GM12878 (cell line): ENCODE data around the gene NKAP. TPM values are rescaled to one million over a fixed set of nuclear protein-coding genes. Genes with fewer than 3 reads are reported as not detected.

ENCODE experiments used
- ATAC-seq: fragments of 200-7000 bp; cut with Tn5 transposase; 3 replicates; pipeline ENCODE4 v1.9.1; 2020; ENCODE audit warnings: mild to moderate bottlenecking, moderate library complexity
- BruUV-seq: library from RNA; stranded (reverse); fragments of 400-500 nt; replicated peaks from 2 replicates; lab custom pipeline; 2021; lab: Mats Ljungman, UMichigan
- CTCF ChIA-PET: fragments of 300-600 bp; sonication (Branson Sonifier 250); formaldehyde crosslinking; extraction: SDS; loops from one replicate; lab custom pipeline; 2021; ENCODE audit warnings: inconsistent platforms; lab: Yijun Ruan, JAX
- POLR2A ChIA-PET: fragments of 350-600 bp; formaldehyde crosslinking; extraction: SDS; loops from one replicate; lab custom pipeline; 2021; ENCODE audit warnings: inconsistent platforms; lab: Charles Lee
- RAD21 ChIA-PET: fragments of 300-600 bp; sonication (Branson Sonifier 250); formaldehyde crosslinking; loops from one replicate; lab custom pipeline; 2023; ENCODE audit warnings: antibody characterized with exemption; ENCODE audit not compliant: unreplicated experiment; lab: Charles Lee
- SMC1A ChIA-PET: fragments of 300-600 bp; sonication (Branson Sonifier 250); formaldehyde crosslinking; loops from one replicate; lab custom pipeline; 2023; ENCODE audit not compliant: unreplicated experiment, uncharacterized antibody; lab: Charles Lee
- DNase-seq: peaks from one replicate; pipeline ENCODE4 v3.0.0-alpha.2; 2011; ENCODE audit warnings: low read depth, low spot score
- FAIRE-seq: peaks from 3 replicates; lab custom pipeline; 2011; peaks lifted over from hg19 to GRCh38; lab: Jason Lieb, UNC
- H2AFZ ChIP-seq: 2 replicates; pipeline ENCODE4 v1.6.0; 2011; ENCODE audit warnings: low read depth, low read length, control low read depth; ENCODE audit not compliant: control insufficient read depth
- H3K27ac ChIP-seq: 2 replicates; pipeline ENCODE4 v1.5.1; 2011; ENCODE audit warnings: control low read depth; ENCODE audit not compliant: control insufficient read depth, insufficient read depth
- H3K27me3 ChIP-seq, 2 experiments: replicated peaks in 1 of 2; 2 replicates each; pipeline versions ENCODE4 v1.6.0 to v1.6.1; 2011; ENCODE audit warnings: low read length in 1 of 2; ENCODE audit not compliant: control insufficient read depth in 2 of 2, insufficient read depth in 2 of 2
- H3K36me3 ChIP-seq, 2 experiments: 2 replicates each; pipeline ENCODE4 v1.5.1; 2011; ENCODE audit warnings: low read length in 1 of 2; ENCODE audit not compliant: control insufficient read depth in 2 of 2, insufficient read depth in 2 of 2
- H3K4me1 ChIP-seq: 2 replicates; pipeline ENCODE4 v1.6.1; 2011; ENCODE audit warnings: mild to moderate bottlenecking, low read length, moderate library complexity, mixed read lengths; ENCODE audit not compliant: control insufficient read depth, insufficient read depth
- H3K4me2 ChIP-seq: 2 replicates; pipeline ENCODE4 v1.6.0; 2011; ENCODE audit warnings: control low read depth; ENCODE audit not compliant: control insufficient read depth, insufficient read depth
- H3K4me3 ChIP-seq: fragments of 200-600 bp; sonication (generic); 2 replicates; pipeline ENCODE4 v1.5.1; 2016
- H3K79me2 ChIP-seq: 2 replicates; pipeline ENCODE4 v1.6.0; 2011; ENCODE audit warnings: low read length; ENCODE audit not compliant: control insufficient read depth, insufficient read depth
- H3K9ac ChIP-seq: 2 replicates; pipeline ENCODE4 v1.8.0; 2011; ENCODE audit warnings: low read length, control low read depth, mixed read lengths; ENCODE audit not compliant: control insufficient read depth, insufficient read depth
- H3K9me3 ChIP-seq: replicated peaks from 3 replicates; pipeline ENCODE4 v1.5.1; 2011; ENCODE audit warnings: mild to moderate bottlenecking, low read length; ENCODE audit not compliant: control insufficient read depth, insufficient read depth
- H4K20me1 ChIP-seq: 2 replicates; pipeline ENCODE4 v1.6.0; 2011; ENCODE audit not compliant: control insufficient read depth, insufficient read depth
- GABPA ChIP-seq: IDR thresholded peaks from 2 replicates; pipeline ENCODE4 v1.6.1; 2014; ENCODE audit warnings: antibody characterized with exemption, low read depth, mild to moderate bottlenecking, inconsistent platforms
- IKZF1 ChIP-seq: fragments of 450-650 bp; conservative IDR thresholded peaks from 2 replicates; pipeline ENCODE4 v1.6.1; 2017; ENCODE audit warnings: antibody characterized with exemption, mild to moderate bottlenecking
- IRF4 ChIP-seq: IDR thresholded peaks from 2 replicates; pipeline ENCODE4 v1.6.1; 2011; ENCODE audit warnings: low read depth, low read length
- MAX ChIP-seq: IDR thresholded peaks from 2 replicates; pipeline ENCODE4 v1.6.1; 2012; ENCODE audit warnings: low read depth, low read length, improper control_type of control experiment
- NR2C2 ChIP-seq: IDR thresholded peaks from 2 replicates; pipeline ENCODE4 v1.6.1; 2011; ENCODE audit warnings: borderline replicate concordance, low read depth; ENCODE audit not compliant: control insufficient read depth, insufficient read length
- PAX8 ChIP-seq: fragments of 450-650 bp; IDR thresholded peaks from 2 replicates; pipeline ENCODE4 v1.6.1; 2017; ENCODE audit warnings: mild to moderate bottlenecking, moderate library complexity
- RCOR1 ChIP-seq: conservative IDR thresholded peaks from 2 replicates; pipeline ENCODE4 v1.6.1; 2012; ENCODE audit warnings: low read depth, low read length, improper control_type of control experiment
- RUNX3 ChIP-seq: IDR thresholded peaks from 2 replicates; pipeline ENCODE4 v1.6.1; 2012; ENCODE audit warnings: low read length, inconsistent platforms
- SP1 ChIP-seq: IDR thresholded peaks from one replicate; pipeline ENCODE4 v1.6.1; 2011; ENCODE audit warnings: low read depth, low read length
- SPI1 ChIP-seq: IDR thresholded peaks from 2 replicates; pipeline ENCODE4 v1.6.1; 2011; ENCODE audit warnings: low read depth, mild to moderate bottlenecking, low read length, moderate library complexity, borderline replicate concordance; ENCODE audit not compliant: insufficient read depth
- TARDBP ChIP-seq: IDR thresholded peaks from 2 replicates; pipeline ENCODE4 v1.6.1; 2016; ENCODE audit warnings: borderline replicate concordance
- ZBTB4 ChIP-seq: fragments of 450-650 bp; formaldehyde crosslinking; IDR thresholded peaks from 2 replicates; pipeline ENCODE4 v1.4.0; 2022; ENCODE audit warnings: mild to moderate bottlenecking, moderate library complexity
- ZNF384 ChIP-seq: IDR thresholded peaks from 2 replicates; pipeline ENCODE4 v1.6.1; 2012; ENCODE audit warnings: low read depth, mild to moderate bottlenecking, low read length, improper control_type of control experiment, borderline replicate concordance
- WGBS: methylation state at CpG from one replicate; pipeline ENCODE4 v1.1.6; 2016; ENCODE audit warnings: low lambda C conversion rate; ENCODE audit not compliant: insufficient replicate concordance, insufficient coverage; ENCODE audit errors: missing lambda C conversion rate; 5-methylcytosine and 5-hydroxymethylcytosine counted together
- in situ Hi-C: fragments of 300-500 bp; cut with MboI; formaldehyde crosslinking; loops from 9 replicates; pipeline ENCODE4 v1.14.3; 2018; ENCODE audit warnings: mixed read lengths
- intact Hi-C: fragments of 100-400 bp; cut with micrococcal nuclease; formaldehyde crosslinking; loops from one replicate; pipeline ENCODE4 v1.14.2; 2022; ENCODE audit not compliant: unreplicated experiment
- polyA plus RNA-seq, 11 experiments: library from polyadenylated mRNA; depleted of rRNA in 4 of 11; unstranded in 6 of 11; stranded (reverse) in 5 of 11; fragments of >200 nt; fragmentation: Nextera tagmentation in 4 of 11; fragmentation: Illumina TruSeq in 1 of 11; extraction: Ambion mirVana in 4 of 11; extraction: Trizol in 1 of 11; gene quantifications; 1 replicate in 1 of 11; 2 replicates in 10 of 11; pipeline versions ENCODE4 v1.2.1 to v1.2.3, GENCODE V29; 2011 to 2016; ENCODE audit warnings: inconsistent platforms in 2 of 11, missing spikeins in 2 of 11, low read depth in 1 of 11
- total RNA-seq, 4 experiments: library from RNA; depleted of rRNA in 3 of 4; stranded (reverse); fragments of >200 nt in 3 of 4; fragmentation: Illumina TruSeq in 1 of 4; extraction: Trizol in 1 of 4; gene quantifications; 2 replicates each; pipeline versions ENCODE4 v1.2.1 to v1.2.3, GENCODE V29; 2013 to 2021
- TF ChIP-seq, protein P1 (sequence below): fragments of 450-650 bp; formaldehyde crosslinking; IDR thresholded peaks from 2 replicates; pipeline ENCODE4 v1.4.0; 2020; ENCODE audit warnings: mild to moderate bottlenecking, moderate library complexity
- TF ChIP-seq, protein P2 (sequence below): fragments of 150-350 bp; IDR thresholded peaks from 2 replicates; pipeline ENCODE4 v1.6.1; 2014; ENCODE audit warnings: mild to moderate bottlenecking, low read depth, low read length

The NKAP gene
- total and polyA plus RNA-seq, 10 of the 15 experiments (the other 5 are each of a cell fraction or from before 2014, with no cell fraction given): 2.4 to 6.9 (median 5.3) TPM

GRCh38 chrX:119878740-119879139 lies 64.8 kb downstream of the NKAP start:
- no peaks in the 10 kb centered on the region for H3K27me3 ChIP-seq
- RAD21 ChIA-PET: interaction anchor here (0.8 to 1.3 kb wide), 5 partner anchors 10 to 125 kb away, joined by 3 to 5 read pairs (median 4); partner anchors contain the start of gene RPL39
- DNase-seq (no peak), ATAC-seq (no peak), FAIRE-seq (no peak)
- SMC1A ChIA-PET: interaction anchor here (0.5 to 1.6 kb wide), 4 partner anchors 37 to 269 kb away, joined by 3 to 4 read pairs (median 3); partner anchors contain the start of gene RPL39
- CTCF ChIA-PET: interaction anchor here (0.6 to 2.8 kb wide), 14 partner anchors 9 to 680 kb away, joined by 3 to 8 read pairs (median 4); no protein-coding TSS in a partner anchor
- H3K9ac ChIP-seq: no peak overlapping the region
- POLR2A ChIA-PET: interaction anchor here (0.6 to 0.7 kb wide), 4 partner anchors 9 to 625 kb away, joined by 3 to 5 read pairs (median 4); no protein-coding TSS in a partner anchor
- intact Hi-C loops (no loop called here), in situ Hi-C loops (no loop called here)
- H3K4me3 ChIP-seq: no peak overlapping the region
- no peak overlapping the region for H3K4me2 ChIP-seq
- H2AFZ ChIP-seq: no peak overlapping the region
- H3K79me2 ChIP-seq: peaks cover under 1% of the 10 kb centered on the region
- no peaks in the 10 kb centered on the region for H3K9me3 ChIP-seq
- no TSS peak for BruUV-seq
- H4K20me1 ChIP-seq: no peaks in the 10 kb centered on the region
- H3K36me3 ChIP-seq: peaks cover 0 to 4% of the 10 kb centered on the region in 2 experiments; a peak in 1 of 4 replicates
- H3K27ac ChIP-seq: no peak overlapping the region
- H3K4me1 ChIP-seq: peaks cover 10% of the 10 kb centered on the region
- 68% methylated on average over 1 of the region's 2 CpGs for WGBS
- TF ChIP-seq RCOR1 (no peak), GABPA (no peak), PAX8 (no peak), SPI1 (no peak), SP1 (no peak), IRF4 (no peak), TARDBP (no peak), RUNX3 (no peak), NR2C2 (no peak), MAX (no peak), ZNF384 (no peak), ZBTB4 (CRISPR knock-in tag) (no peak), IKZF1 (no peak)
- TF ChIP-seq, protein P1, sequence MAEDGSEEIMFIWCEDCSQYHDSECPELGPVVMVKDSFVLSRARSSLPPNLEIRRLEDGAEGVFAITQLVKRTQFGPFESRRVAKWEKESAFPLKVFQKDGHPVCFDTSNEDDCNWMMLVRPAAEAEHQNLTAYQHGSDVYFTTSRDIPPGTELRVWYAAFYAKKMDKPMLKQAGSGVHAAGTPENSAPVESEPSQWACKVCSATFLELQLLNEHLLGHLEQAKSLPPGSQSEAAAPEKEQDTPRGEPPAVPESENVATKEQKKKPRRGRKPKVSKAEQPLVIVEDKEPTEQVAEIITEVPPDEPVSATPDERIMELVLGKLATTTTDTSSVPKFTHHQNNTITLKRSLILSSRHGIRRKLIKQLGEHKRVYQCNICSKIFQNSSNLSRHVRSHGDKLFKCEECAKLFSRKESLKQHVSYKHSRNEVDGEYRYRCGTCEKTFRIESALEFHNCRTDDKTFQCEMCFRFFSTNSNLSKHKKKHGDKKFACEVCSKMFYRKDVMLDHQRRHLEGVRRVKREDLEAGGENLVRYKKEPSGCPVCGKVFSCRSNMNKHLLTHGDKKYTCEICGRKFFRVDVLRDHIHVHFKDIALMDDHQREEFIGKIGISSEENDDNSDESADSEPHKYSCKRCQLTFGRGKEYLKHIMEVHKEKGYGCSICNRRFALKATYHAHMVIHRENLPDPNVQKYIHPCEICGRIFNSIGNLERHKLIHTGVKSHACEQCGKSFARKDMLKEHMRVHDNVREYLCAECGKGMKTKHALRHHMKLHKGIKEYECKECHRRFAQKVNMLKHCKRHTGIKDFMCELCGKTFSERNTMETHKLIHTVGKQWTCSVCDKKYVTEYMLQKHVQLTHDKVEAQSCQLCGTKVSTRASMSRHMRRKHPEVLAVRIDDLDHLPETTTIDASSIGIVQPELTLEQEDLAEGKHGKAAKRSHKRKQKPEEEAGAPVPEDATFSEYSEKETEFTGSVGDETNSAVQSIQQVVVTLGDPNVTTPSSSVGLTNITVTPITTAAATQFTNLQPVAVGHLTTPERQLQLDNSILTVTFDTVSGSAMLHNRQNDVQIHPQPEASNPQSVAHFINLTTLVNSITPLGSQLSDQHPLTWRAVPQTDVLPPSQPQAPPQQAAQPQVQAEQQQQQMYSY (CRISPR knock-in tag): no peak
- TF ChIP-seq, protein P2, sequence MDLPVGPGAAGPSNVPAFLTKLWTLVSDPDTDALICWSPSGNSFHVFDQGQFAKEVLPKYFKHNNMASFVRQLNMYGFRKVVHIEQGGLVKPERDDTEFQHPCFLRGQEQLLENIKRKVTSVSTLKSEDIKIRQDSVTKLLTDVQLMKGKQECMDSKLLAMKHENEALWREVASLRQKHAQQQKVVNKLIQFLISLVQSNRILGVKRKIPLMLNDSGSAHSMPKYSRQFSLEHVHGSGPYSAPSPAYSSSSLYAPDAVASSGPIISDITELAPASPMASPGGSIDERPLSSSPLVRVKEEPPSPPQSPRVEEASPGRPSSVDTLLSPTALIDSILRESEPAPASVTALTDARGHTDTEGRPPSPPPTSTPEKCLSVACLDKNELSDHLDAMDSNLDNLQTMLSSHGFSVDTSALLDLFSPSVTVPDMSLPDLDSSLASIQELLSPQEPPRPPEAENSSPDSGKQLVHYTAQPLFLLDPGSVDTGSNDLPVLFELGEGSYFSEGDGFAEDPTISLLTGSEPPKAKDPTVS: no peak
